Thyroid gland (tissue), 4 donors: Measurements from ENCODE around the gene COQ8A. TPM values are rescaled to one million over a fixed set of nuclear protein-coding genes. Genes with fewer than 3 reads are reported as not detected.

Source experiments
- DNase-seq, 2 donors: peaks; one replicate each; pipeline ENCODE4 v3.0.0-alpha.2; 2019
- H3K27ac ChIP-seq, 3 donors: fragments of 200-600 bp; sonication (generic); 1 replicate in 2 of 3; 2 replicates in 1 of 3; pipeline ENCODE4 v1.5.1; 2016 to 2019; ENCODE audit warnings: mild to moderate bottlenecking in 1 of 3, moderate library complexity in 1 of 3
- H3K27me3 ChIP-seq: fragments of 200-600 bp; sonication (generic); one replicate; pipeline ENCODE4 v1.5.1; 2019
- H3K36me3 ChIP-seq, 2 donors: fragments of 200-600 bp; sonication (generic); one replicate each; pipeline ENCODE4 v1.5.1; 2016 to 2019
- H3K4me1 ChIP-seq, 2 donors: fragments of 200-600 bp; sonication (generic); one replicate each; pipeline ENCODE4 v1.5.1; 2017 to 2019
- H3K4me3 ChIP-seq, 3 donors: fragments of 200-600 bp; sonication (generic); replicated peaks in 1 of 3; 1 replicate in 2 of 3; 2 replicates in 1 of 3; pipeline ENCODE4 v1.5.1; 2016; ENCODE audit warnings: mild to moderate bottlenecking in 1 of 3
- H3K9me3 ChIP-seq: fragments of 200-600 bp; sonication (generic); one replicate; pipeline ENCODE4 v1.5.1; 2017
- CTCF ChIP-seq, 6 experiments: fragments of 200-600 bp in 3 of 6; fragments of 450-650 bp in 3 of 6; sonication (generic) in 3 of 6; IDR thresholded peaks; one replicate each; pipeline ENCODE4 v1.5.1; 2016 to 2019; ENCODE audit warnings: antibody characterized with exemption in 6 of 6, mild to moderate bottlenecking in 2 of 6, inconsistent platforms in 1 of 6, moderate library complexity in 1 of 6
- POLR2A ChIP-seq, 2 donors: fragments of 450-650 bp; IDR thresholded peaks; one replicate each; pipeline ENCODE4 v1.6.1; 2017; ENCODE audit warnings: antibody characterized with exemption in 2 of 2, mild to moderate bottlenecking in 2 of 2, moderate library complexity in 1 of 2
- WGBS, 2 donors: methylation state at CpG; one replicate each; pipeline ENCODE4 v1.1.5; 2017; 5-methylcytosine and 5-hydroxymethylcytosine counted together
- intact Hi-C: fragments of 100-400 bp; cut with DNase I; formaldehyde crosslinking; loops from one replicate; pipeline ENCODE4 v1.15.1; 2023
- total RNA-seq, 4 donors: library from RNA; depleted of rRNA; stranded (reverse); fragments of >200 nt; gene quantifications; one replicate each; pipeline ENCODE4 v1.2.3, GENCODE V29; 2016

Gene COQ8A
- total RNA-seq, 4 donors from 2014 or later = 25.1 to 35.9 (median 30.1) TPM

- no peaks in the 10 kb centered on the region for H3K27me3 ChIP-seq
- no peak overlapping the region for H3K4me3 ChIP-seq
- TF ChIP-seq CTCF (IDR thresholded peaks at IDR 0.05) (no peak), POLR2A (IDR thresholded peaks at IDR 0.05) (no peak)
- H3K36me3 ChIP-seq = peaks cover 0 to 5% of the 10 kb centered on the region in 2 donors
- WGBS, 2 donors = 53 to 69% methylated on average over 8 of the region's 8 CpGs
- no peak overlapping the region for H3K27ac ChIP-seq
- peak; percentile 45 to 53 for DNase-seq
- intact Hi-C loops = no loop called here
- H3K9me3 ChIP-seq = no peaks in the 10 kb centered on the region
- H3K4me1 ChIP-seq = no peaks in the 10 kb centered on the region
Observed at GRCh38 chr1:227003165-227003564, 63.1 kb downstream of the COQ8A start.

- H3K9me3 ChIP-seq = no peaks in the 10 kb centered on the region
- no peak for DNase-seq
- no peak overlapping the region for H3K4me3 ChIP-seq
- H3K4me1 ChIP-seq = no peaks in the 10 kb centered on the region
- no peak overlapping the region for H3K27ac ChIP-seq
- H3K27me3 ChIP-seq = no peaks in the 10 kb centered on the region
- intact Hi-C loops = no loop called here
- 87% methylated on average over 8 of the region's 8 CpGs for WGBS, 2 donors
- TF ChIP-seq CTCF (IDR thresholded peaks at IDR 0.05) (no peak), POLR2A (IDR thresholded peaks at IDR 0.05) (no peak)
- H3K36me3 ChIP-seq = peaks cover 0 to 5% of the 10 kb centered on the region in 2 donors
Observed at GRCh38 chr1:227004796-227005195, 64.7 kb downstream of the COQ8A start.

GRCh38 chr1:227006226-227006796 is 66.2 kb downstream of the COQ8A start:
- DNase-seq = no peak
- H3K4me3 ChIP-seq = no peak overlapping the region
- H3K36me3 ChIP-seq = peaks cover 0 to 5% of the 10 kb centered on the region in 2 donors
- no peaks in the 10 kb centered on the region for H3K27me3 ChIP-seq
- TF ChIP-seq POLR2A (IDR thresholded peaks at IDR 0.05) (no peak), CTCF (IDR thresholded peaks at IDR 0.05) (no peak)
- 99 to 100% methylated on average over 4 to 5 of the region's 5 CpGs for WGBS, 2 donors
- intact Hi-C loops = no loop called here
- no peaks in the 10 kb centered on the region for H3K4me1 ChIP-seq
- no peaks in the 10 kb centered on the region for H3K9me3 ChIP-seq
- H3K27ac ChIP-seq = no peak overlapping the region

GRCh38 chr1:227009937-227010336 is 69.8 kb downstream of the COQ8A start:
- H3K36me3 ChIP-seq = no peaks in the 10 kb centered on the region
- no peaks in the 10 kb centered on the region for H3K27me3 ChIP-seq
- H3K9me3 ChIP-seq = no peaks in the 10 kb centered on the region
- H3K27ac ChIP-seq = no peak overlapping the region
- no peak for DNase-seq
- no peaks in the 10 kb centered on the region for H3K4me1 ChIP-seq
- intact Hi-C loops = no loop called here
- H3K4me3 ChIP-seq = no peak overlapping the region
- no peak for TF ChIP-seq CTCF (IDR thresholded peaks at IDR 0.05)
- TF ChIP-seq POLR2A (IDR thresholded peaks at IDR 0.05) = no peak

GRCh38 chr1:227010645-227011044 is 70.6 kb downstream of the COQ8A start:
- H3K27ac ChIP-seq = no peak overlapping the region
- WGBS, 2 donors = 95 to 96% methylated on average over 5 of the region's 5 CpGs
- intact Hi-C loops = no loop called here
- H3K9me3 ChIP-seq = no peaks in the 10 kb centered on the region
- no peaks in the 10 kb centered on the region for H3K27me3 ChIP-seq
- H3K4me1 ChIP-seq = no peaks in the 10 kb centered on the region
- no peak overlapping the region for H3K4me3 ChIP-seq
- no peak for DNase-seq
- TF ChIP-seq CTCF (IDR thresholded peaks at IDR 0.05) = no peak
- no peak for TF ChIP-seq POLR2A (IDR thresholded peaks at IDR 0.05)
- H3K36me3 ChIP-seq = no peaks in the 10 kb centered on the region
